MG63 (cell line): ENCODE measurements around the gene BBS10. TPM values are rescaled to one million over a fixed set of nuclear protein-coding genes. Genes with fewer than 3 reads are reported as not detected.

Source experiments
- DNase-seq: peaks from one replicate; pipeline ENCODE4 v3.0.0-alpha.2; 2020
- H3K27me3 ChIP-seq: fragments of 250-450 bp; sonication (Bioruptor Pico); 2 replicates; pipeline ENCODE4 v1.5.1; 2020; ENCODE audit warnings: mild to moderate bottlenecking, moderate library complexity
- H3K36me3 ChIP-seq: fragments of 250-450 bp; sonication (Bioruptor Pico); 2 replicates; pipeline ENCODE4 v1.5.1; 2020; ENCODE audit warnings: mild to moderate bottlenecking, moderate library complexity
- H3K4me3 ChIP-seq: fragments of 250-450 bp; sonication (Bioruptor Pico); 2 replicates; pipeline ENCODE4 v1.5.1; 2020; ENCODE audit warnings: mild to moderate bottlenecking, moderate library complexity
- H3K9me3 ChIP-seq: fragments of 250-450 bp; sonication (Bioruptor Pico); 2 replicates; pipeline ENCODE4 v1.5.1; 2020; ENCODE audit warnings: mild to moderate bottlenecking, moderate library complexity
- total RNA-seq: library from RNA; depleted of rRNA; stranded (reverse); fragments of >200 nt; shearing (Covaris generic); gene quantifications from 2 replicates; pipeline ENCODE4 v1.2.3, GENCODE V29; 2014; ENCODE audit warnings: low replicate concordance; rRNA removed

Gene BBS10
- total RNA-seq, 1 experiment from 2014 or later, result 7.6 TPM

DNA sequence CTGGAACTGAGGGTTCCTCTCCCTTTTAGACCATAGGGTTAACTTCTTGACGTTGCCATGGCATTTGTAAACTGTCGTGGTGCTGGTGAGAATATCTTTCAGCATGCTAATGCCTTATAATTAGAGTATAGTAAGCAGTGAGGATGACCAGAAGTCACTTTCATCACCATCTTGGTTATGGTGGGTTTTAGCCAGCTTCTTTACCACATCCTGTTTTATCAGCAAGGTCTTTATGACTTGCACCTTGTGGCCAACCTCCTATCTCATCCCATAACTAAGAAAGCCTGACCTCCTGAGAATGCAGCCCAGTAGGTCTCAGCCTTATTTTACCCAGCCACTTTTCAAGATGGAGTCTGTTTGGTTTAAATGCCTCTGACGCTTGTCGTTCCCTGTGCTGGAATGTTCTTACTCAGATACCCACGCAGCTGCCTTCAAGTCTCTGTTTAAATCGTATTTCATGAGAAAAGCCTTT, 44.2 kb downstream of the BBS10 start:
- no peak for DNase-seq
- Histone ChIP-seq H3K4me3 (no peak overlapping the region), H3K27me3 (no peaks in the 10 kb centered on the region), H3K9me3 (no peaks in the 10 kb centered on the region), H3K36me3 (no peaks in the 10 kb centered on the region; the same call in 1 of the 2 replicates)

- Histone ChIP-seq H3K36me3 (no peaks in the 10 kb centered on the region; the same call in 1 of the 2 replicates), H3K4me3 (no peak overlapping the region), H3K27me3 (no peaks in the 10 kb centered on the region), H3K9me3 (no peaks in the 10 kb centered on the region)
- peak; percentile 30 for DNase-seq
These were observed 44.9 kb downstream of the BBS10 start for GRCh38 chr12:76303365-76303764.

GRCh38 chr12:76300297-76300665, 47.9 kb downstream of the BBS10 start:
- no peak overlapping the region for H3K4me3 ChIP-seq
- no peaks in the 10 kb centered on the region for H3K27me3 ChIP-seq
- DNase-seq, result no peak
- H3K9me3 ChIP-seq, result no peaks in the 10 kb centered on the region
- H3K36me3 ChIP-seq, result no peaks in the 10 kb centered on the region; the same call in 1 of the 2 replicates

GRCh38 chr12:76299536-76300296, 48.5 kb downstream of the BBS10 start:
- no peaks in the 10 kb centered on the region for H3K9me3 ChIP-seq
- DNase-seq, result no peak
- H3K4me3 ChIP-seq, result no peak overlapping the region
- peaks cover 2% of the 10 kb centered on the region; the same call in 1 of the 2 replicates for H3K36me3 ChIP-seq
- no peaks in the 10 kb centered on the region for H3K27me3 ChIP-seq

Other genes starting within 250 kb of the BBS10 start
- gene OSBPL8, start 211.4 kb upstream of the BBS10 start, total RNA-seq, result 43.7 and 71.7 TPM in 2 replicates